Posterior vena cava (tissue), 2 donors: ENCODE data around the gene ZNF765. TPM values are rescaled to one million over a fixed set of nuclear protein-coding genes. Genes with fewer than 3 reads are reported as not detected.
A peak's percentile ranks its signal among the peaks of the same experiment; 100 is the strongest.
"Not testable (repeated sequence)": the region's sequence is repeated elsewhere in the genome, so short reads cannot be mapped to it uniquely, and the experiment has no call there.

Experiments
- DNase-seq: peaks from one replicate; pipeline ENCODE4 v3.0.0-alpha.2; 2020; ENCODE audit warnings: low spot score
- intact Hi-C, 2 donors: fragments of 100-400 bp; cut with DNase I; formaldehyde crosslinking; loops; one replicate each; pipeline versions ENCODE4 v1.14.1 to v1.14.2; 2022 to 2023
- long read RNA-seq, 2 donors: library from polyadenylated mRNA; unstranded; transcript quantifications; one replicate each; pipeline ENCODE4 v2.0.0, GENCODE V29; 2020 to 2021
- total RNA-seq, 2 donors: library from RNA; stranded (reverse); fragmentation: NEBNext Ultra II Directional; extraction: Animal tissue kit (Norgen Biotek cat#: 25700); gene quantifications; one replicate each; pipeline ENCODE4 v1.2.1, GENCODE V29; 2021
- donor health status: DM: yes; HTN: yes; CAD: no.
- donor health status: DM: yes; HTN: yes; CAD: no.

ZNF765 gene
- 10 to 100 TPM in 1 of 2 donors, 1 to 10 TPM in 1; 9.3 to 10.6 TPM for total RNA-seq
- long read RNA-seq, donor 1, full-length matches to known transcripts, result 2 of 3 reads
- long read RNA-seq, donor 1, partial matches to known transcripts, result 0 of 3 reads
- long read RNA-seq, donor 1, other reads (novel, unspliced or antisense), result 1 of 3 reads
- long read RNA-seq, donor 2, full-length matches to known transcripts, result 3 of 11 reads
- long read RNA-seq, donor 2, partial matches to known transcripts, result 5 of 11 reads
- long read RNA-seq, donor 2, other reads (novel, unspliced or antisense), result 3 of 11 reads

DNA sequence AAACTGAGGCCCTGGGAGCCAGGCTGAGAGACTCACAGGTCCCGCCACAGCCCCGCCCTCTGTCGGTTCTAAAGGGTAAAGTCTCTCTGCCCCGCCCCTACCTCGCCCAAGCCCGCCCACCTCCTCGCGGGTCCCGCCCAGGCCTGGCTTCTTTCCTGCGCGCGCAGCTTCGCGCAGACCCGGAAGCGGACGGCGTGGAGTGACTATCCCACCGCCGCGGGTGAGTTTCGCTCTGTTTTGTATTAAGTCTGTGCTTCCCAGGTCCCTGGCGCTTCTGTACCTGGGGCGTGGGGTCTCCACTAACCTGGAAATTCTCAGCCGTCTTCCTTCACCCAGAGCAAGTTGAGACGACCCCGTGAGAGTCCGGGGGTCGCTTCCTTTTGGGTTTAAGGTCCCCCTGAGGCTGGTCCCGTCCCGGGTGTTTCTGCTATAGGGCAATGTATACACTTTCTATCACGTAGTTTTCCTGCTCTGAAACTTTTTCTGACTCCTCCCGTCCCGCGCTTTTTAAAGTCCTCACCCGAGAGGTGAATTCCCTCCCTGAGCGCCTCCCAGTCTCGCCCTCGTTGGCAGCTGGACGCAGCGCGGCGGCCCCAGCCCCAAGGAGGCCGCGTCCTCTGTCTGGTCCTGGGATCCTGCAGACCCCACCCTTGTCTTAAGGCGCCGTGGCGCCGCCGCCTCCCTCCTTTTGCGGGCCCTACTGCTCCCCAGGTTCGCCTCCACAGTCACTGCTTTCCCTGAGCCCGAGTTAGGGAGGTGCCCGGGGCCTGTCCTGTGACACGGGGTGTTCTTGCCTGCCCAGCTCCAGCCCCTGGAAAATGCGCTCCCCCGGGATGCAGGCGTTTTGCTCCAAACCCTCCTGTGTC is at the start of gene ZNF765:
Gene ZNF765, plus strand, starts transcription at position 176 of the 866 bp plus-strand sequence. CDS start 2,867 bp downstream, outside the sequence.
- intact Hi-C loops, result no loop called here

GRCh38 chr19:53355739-53356138 is 39.2 kb upstream of the ZNF765 start:
- intact Hi-C loops, result no loop called here
- no peak for DNase-seq

More for the DNA sequence above, at the start of gene ZNF765:
- DNase-seq, result peak; percentile 99

DNA sequence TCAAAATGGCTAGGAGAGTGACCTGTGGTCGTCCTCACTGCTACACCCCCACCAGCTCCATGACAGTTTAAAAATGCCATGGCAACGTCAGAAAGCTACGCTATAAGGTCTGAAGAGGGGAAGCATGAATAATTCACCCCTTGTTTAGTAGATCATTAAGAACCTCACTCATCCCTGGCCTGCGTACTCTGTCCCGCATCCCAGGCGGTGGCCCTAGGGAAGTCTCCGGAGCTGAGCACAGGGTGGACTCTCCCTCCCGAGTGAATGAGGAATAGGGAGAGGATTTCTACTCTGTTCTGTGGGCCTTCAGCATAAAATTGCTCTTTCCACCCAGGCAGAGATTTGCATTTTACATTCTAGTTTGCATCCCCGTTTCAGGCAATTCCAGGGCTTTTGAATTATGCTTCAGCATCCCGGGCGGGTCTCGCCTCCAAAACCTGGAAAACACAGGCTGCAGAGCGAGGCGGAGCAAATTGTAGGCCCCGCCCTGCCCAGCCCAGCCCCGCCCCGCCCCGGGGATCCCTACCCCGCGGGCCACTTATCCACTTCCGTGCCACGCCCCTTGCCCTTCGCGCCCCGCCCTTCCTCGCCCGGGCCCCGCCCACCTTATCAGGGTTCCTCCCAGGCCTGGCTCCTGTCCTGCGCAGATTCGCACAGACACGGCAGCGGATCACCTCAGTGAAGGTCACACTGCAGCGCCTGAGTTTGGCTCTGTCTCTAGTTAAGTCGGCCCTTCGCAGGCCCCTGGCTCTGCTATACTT is 36.9 kb upstream of the ZNF765 start:
- no peak for DNase-seq
- intact Hi-C loops, result no loop called here

DNA sequence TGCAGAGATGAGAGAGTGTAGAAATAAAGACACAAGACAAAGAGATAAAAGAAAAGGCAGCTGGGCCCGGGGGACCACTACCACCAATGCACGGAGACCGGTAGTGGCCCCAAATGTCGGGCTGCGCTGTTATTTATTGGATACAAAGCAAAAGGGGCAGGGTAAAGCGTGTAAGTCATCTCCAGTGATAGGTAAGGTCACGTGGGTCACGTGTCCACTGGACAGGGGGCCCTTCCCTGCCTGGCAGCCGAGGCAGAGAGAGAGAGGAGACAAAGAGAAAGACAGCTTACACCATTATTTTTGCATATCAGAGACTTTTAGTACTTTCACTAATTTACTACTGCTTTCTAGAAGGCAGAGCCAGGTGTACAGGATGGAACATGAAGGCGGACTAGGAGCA is 34.9 kb upstream of the ZNF765 start:
- intact Hi-C loops, result not testable (repeated sequence)

GRCh38 chr19:53365134-53365898 is 29.6 kb upstream of the ZNF765 start, which contains the start of gene ZNF525:
Gene ZNF525 (plus strand): TSS chr19:53365705. CDS start chr19:53372282, 6,577 bp downstream.
- intact Hi-C loops, result loop anchor here in 1 of 2 donors (2.0 kb wide), 1 partner anchor 27 kb away; no protein-coding TSS in a partner anchor
- DNase-seq, result peak; percentile 96

More for the DNA sequence above, 34.9 kb upstream of the ZNF765 start:
- not testable (repeated sequence) for DNase-seq

- intact Hi-C loops, result loop anchor here in 1 of 2 donors (2.0 kb wide), 1 partner anchor 27 kb away; no protein-coding TSS in a partner anchor
- no peak for DNase-seq
Measured at GRCh38 chr19:53365899-53366493, 29.0 kb upstream of the ZNF765 start.

GRCh38 chr19:53372196-53372595 is 22.8 kb upstream of the ZNF765 start:
- intact Hi-C loops, result no loop called here
- no peak for DNase-seq

DNA sequence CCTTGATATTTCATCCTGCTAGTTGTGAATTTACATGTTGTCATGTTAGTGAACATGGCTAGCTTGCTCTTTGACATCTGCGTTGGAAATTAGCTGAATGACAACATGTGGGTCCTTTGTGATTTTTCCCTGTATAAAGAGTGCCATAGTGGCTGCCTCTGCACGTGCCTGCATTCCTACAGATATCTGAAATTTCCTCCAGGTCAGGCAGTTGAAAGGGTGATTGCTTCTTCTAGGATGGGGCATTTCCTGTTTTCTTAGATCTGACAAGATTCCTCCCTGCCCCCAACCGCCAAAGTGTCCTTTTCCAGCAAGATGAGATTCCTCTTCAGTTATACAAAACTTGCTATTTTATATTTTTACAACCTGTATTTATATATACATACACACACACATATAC is 20.7 kb upstream of the ZNF765 start:
- intact Hi-C loops, result no loop called here
- DNase-seq, result no peak

GRCh38 chr19:53374743-53375142 is 20.2 kb upstream of the ZNF765 start:
- no peak for DNase-seq
- intact Hi-C loops, result no loop called here

DNA sequence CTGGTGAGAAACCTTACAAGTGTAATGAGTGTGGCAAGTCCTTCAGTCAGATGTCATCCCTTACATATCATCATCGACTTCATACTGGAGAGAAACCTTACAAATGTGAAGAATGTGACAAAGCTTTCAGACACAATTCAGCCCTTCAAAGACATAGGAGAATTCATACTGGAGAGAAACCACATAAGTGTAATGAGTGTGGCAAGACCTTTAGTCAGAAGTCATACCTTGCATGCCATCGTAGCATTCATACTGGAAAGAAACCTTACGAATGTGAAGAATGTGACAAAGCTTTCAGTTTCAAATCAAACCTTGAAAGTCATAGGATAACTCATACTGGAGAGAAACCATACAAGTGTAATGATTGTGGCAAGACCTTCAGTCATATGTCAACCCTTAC is 13.6 kb upstream of the ZNF765 start:
- no peak for DNase-seq
- intact Hi-C loops, result no loop called here

DNA sequence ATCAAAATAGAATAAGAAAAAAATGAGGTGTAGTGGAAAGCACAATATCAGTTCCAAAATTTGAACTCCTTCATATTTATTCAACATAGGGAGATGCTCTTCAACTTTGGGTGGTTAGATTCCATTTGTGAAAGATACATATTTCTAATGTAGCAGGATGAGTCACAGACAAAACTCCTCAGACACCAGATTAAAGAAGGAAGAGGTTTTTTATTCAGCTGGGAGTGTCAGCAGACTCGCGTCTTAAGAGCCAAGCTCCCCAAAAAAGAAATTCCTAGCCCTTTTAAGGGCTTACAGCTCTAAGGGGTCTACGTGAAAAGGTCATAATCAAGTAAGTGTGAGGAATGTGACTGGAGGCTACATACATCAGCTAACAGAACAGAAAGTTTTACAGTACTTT is 6.8 kb upstream of the ZNF765 start:
- no peak for DNase-seq
- intact Hi-C loops, result no loop called here

- intact Hi-C loops, result no loop called here
Measured at GRCh38 chr19:53388904-53389303, 6.0 kb upstream of the ZNF765 start.

GRCh38 chr19:53389571-53389970 is 5.4 kb upstream of the ZNF765 start:
- no peak for DNase-seq
- intact Hi-C loops, result no loop called here

More at GRCh38 chr19:53388904-53389303, 6.0 kb upstream of the ZNF765 start:
- no peak for DNase-seq

DNA sequence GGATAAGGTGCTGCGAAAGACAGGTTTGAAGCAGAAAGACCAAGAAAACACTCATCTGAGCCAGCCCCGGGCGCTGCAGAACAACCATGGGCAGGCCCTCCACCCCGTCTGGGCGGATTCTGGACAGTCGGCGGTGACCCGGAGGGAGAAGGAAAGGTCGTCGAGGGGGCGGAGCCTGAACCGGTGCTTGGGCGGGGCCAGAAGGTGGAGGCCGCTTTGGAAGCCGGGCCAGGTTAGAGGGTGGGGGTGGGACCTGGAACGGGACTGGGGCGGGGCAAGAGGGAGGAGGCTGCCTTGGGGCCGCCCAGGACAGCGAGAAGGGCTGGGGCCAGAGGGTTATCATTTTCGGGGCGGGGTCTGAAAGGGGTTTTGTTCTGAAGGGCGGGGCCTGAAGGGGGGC is 5.0 kb upstream of the ZNF765 start:
- DNase-seq, result no peak
- intact Hi-C loops, result no loop called here

DNA sequence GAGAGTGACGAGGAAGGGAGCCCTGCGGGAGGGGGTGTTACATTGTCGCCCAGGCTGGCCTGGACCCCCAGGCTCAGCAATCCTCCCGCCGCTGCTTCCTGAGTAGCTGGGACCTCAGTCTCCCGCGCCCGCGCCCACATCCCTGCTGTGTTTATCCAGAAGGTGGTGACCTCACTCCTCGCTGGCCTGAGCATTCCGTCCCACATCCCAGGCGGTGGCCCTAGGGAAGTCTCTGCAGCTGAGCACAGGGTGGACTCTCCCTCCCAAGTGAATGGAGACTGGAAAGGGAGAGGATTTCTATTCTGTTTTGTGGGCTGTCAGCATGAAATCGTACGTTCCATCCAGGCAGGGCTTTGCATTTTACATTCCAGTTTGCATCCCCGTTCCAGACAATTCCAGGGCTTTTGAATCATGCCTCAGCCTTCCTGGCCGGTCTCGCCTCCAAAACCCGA is 401 bp upstream of the ZNF765 start:
- DNase-seq, result peak; percentile 83
- intact Hi-C loops, result no loop called here

GRCh38 chr19:53395840-53396524 is 1.0 kb downstream of the ZNF765 start:
- intact Hi-C loops, DNase-seq: not testable (repeated sequence)

GRCh38 chr19:53396525-53396868 is 1.5 kb downstream of the ZNF765 start:
- intact Hi-C loops, result no loop called here
- no peak for DNase-seq

DNA sequence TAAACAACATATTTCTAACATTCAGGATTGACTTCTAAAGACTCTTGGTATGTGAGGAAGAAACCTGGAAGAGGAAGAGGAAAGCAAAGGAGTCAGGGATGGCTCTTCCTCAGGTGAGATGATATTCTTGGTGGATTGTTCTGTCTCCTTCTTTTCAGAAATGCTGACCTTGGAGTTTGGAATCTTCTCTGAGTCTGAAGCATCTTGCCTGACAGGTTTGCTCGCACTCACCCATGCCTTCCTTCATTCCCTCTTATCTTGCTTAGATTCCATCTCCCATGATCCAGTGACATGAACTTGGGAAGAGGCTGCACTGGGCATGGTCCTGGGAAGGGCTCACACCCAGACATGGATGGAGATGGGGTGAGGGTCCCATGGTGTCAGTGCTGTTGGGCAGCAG is 3.0 kb downstream of the ZNF765 start:
- DNase-seq, intact Hi-C loops: not testable (repeated sequence)
